BLaER1 treated with 17β-estradiol and CSF1 and Interleukin-3, amounts not matched to agents 10 nM and 100 nM (cell line): ENCODE data around the gene CRYZL1.
A peak's percentile ranks its signal among the peaks of the same experiment; 100 is the strongest.

Source experiments
- H3K27ac ChIP-seq, 11 experiments: shearing (Covaris generic); formaldehyde crosslinking; 2 replicates each; pipeline ENCODE4 v1.8.1; 2022
- H3K27me3 ChIP-seq, 11 experiments: shearing (Covaris generic); formaldehyde crosslinking; 2 replicates each; pipeline ENCODE4 v1.8.1; 2022
- H3K36me3 ChIP-seq, 11 experiments: shearing (Covaris generic); formaldehyde crosslinking; 2 replicates each; pipeline ENCODE4 v1.8.1; 2022
- H3K4me1 ChIP-seq, 10 experiments: shearing (Covaris generic); formaldehyde crosslinking; 2 replicates each; pipeline ENCODE4 v1.8.1; 2022
- H3K4me2 ChIP-seq, 11 experiments: shearing (Covaris generic); formaldehyde crosslinking; 2 replicates each; pipeline ENCODE4 v1.8.1; 2022
- H3K4me3 ChIP-seq, 10 experiments: shearing (Covaris generic); formaldehyde crosslinking; 2 replicates each; pipeline ENCODE4 v1.8.1; 2022
- H3K9ac ChIP-seq, 11 experiments: shearing (Covaris generic); formaldehyde crosslinking; 2 replicates each; pipeline ENCODE4 v1.8.1; 2022
- H3K9me3 ChIP-seq, 11 experiments: shearing (Covaris generic); formaldehyde crosslinking; replicated peaks in 1 of 11; 2 replicates each; pipeline ENCODE4 v1.8.1; 2022
- H4K20me1 ChIP-seq, 11 experiments: shearing (Covaris generic); formaldehyde crosslinking; 2 replicates each; pipeline ENCODE4 v1.8.1; 2022
- Cebpa-rat ChIP-seq, 11 experiments: shearing (Covaris generic); IDR thresholded peaks; 2 replicates each; pipeline ENCODE4 v1.8.1; 2022

Gene CRYZL1

DNA sequence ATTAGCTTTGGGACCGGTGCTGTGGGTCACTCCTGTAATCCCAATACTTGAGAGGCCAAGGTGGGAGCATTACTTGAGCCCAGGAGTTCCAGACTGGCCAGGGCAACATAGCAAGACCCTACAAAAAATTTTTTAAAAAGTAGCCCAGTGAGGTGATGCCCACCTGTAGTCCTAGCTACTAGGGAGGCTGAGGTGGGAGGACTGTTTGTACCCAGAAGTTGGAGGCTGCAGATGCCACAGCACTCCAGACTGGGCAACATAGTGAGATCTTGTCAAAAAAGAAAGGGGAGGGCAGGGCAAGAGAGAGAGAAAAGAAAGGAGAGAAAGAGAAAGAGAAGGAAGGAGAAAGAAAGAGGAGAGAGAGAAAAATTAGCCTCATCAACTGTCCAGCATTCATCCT, 7.0 kb upstream of the CRYZL1 start:
- H3K9ac ChIP-seq = no peak overlapping the region
- 0 out of 22 replicates have a peak, but pooled peaks cover 0 to under 1% (median 0%) of the 10 kb centered on the region in 11 experiments for H3K9me3 ChIP-seq
- TF ChIP-seq Cebpa-rat (IDR thresholded peaks at IDR 0.05) = no peak
- H3K4me2 ChIP-seq = peak overlapping the region in 3 of 11 experiments; percentile 34 to 76 (median 70); a peak in 6 of 22 replicates
- H3K27ac ChIP-seq = no peak overlapping the region
- peaks cover 0 to 27% (median 0%) of the 10 kb centered on the region in 11 experiments; a peak in 4 of 22 replicates for H3K36me3 ChIP-seq
- H4K20me1 ChIP-seq = peaks cover 25 to 100% (median 39%) of the 10 kb centered on the region in 11 experiments; a peak in 21 of 22 replicates
- no peak overlapping the region for H3K4me3 ChIP-seq
- peaks cover 5 to 27% (median 22%) of the 10 kb centered on the region in 11 experiments; a peak in 20 of 22 replicates for H3K27me3 ChIP-seq
- peaks cover 4 to 82% (median 8%) of the 10 kb centered on the region in 10 experiments; a peak in 16 of 20 replicates for H3K4me1 ChIP-seq

DNA sequence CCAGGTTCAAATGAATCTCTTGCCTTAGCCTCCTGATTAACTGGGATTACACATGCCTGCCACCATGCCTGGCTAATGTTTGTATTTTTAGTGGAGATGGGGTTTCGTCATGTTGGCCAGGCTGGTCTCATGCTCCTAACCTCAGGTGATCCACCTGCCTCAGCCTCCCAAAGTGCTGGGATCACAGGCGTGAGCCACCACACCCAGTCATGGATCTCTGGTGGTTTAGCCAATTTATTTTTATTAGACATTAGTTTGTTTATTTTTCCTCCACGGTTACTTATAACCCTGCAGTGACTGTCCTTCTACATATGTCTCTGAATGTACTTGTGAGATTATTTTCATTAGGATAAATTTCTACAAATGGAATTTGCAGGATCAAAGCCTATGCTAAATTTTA, 6.0 kb upstream of the CRYZL1 start:
- H3K4me1 ChIP-seq = peaks cover 6 to 80% (median 10%) of the 10 kb centered on the region in 10 experiments; a peak in 16 of 20 replicates
- TF ChIP-seq Cebpa-rat (IDR thresholded peaks at IDR 0.05) = no peak
- no peak overlapping the region for H3K27ac ChIP-seq
- H3K9ac ChIP-seq = no peak overlapping the region
- no peaks in the 10 kb centered on the region for H3K9me3 ChIP-seq
- peak overlapping the region in 1 of 11 experiments; percentile 27; a peak in 3 of 22 replicates for H3K4me2 ChIP-seq
- no peak overlapping the region for H3K4me3 ChIP-seq
- peaks cover 5 to 36% (median 32%) of the 10 kb centered on the region in 11 experiments; a peak in 20 of 22 replicates for H3K27me3 ChIP-seq
- H3K36me3 ChIP-seq = peaks cover 0 to 20% (median 0%) of the 10 kb centered on the region in 11 experiments; a peak in 3 of 22 replicates
- peaks cover 26 to 96% (median 47%) of the 10 kb centered on the region in 11 experiments; a peak in 21 of 22 replicates for H4K20me1 ChIP-seq

DNA sequence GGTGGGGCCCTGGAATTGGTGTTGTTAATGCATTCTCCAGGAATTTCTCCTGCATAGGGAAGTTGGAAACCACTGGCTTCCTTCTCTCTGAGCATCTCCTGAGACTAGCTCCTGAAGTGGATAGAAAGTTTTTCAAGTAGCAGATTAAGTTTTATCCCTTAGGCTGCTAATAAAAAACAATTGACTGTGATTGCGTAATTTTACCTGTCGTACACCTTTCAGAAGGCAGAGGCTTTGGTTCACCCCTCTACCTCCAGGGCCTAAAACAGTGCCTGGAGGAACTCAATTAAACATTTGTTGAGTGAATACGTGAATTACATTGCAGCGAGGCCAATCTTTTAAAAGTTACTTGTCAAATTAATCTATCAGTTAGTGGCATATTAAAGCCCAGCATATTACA, 4.2 kb upstream of the CRYZL1 start:
- H3K27me3 ChIP-seq = peaks cover 5 to 38% (median 33%) of the 10 kb centered on the region in 11 experiments; a peak in 20 of 22 replicates
- no peak overlapping the region for H3K9ac ChIP-seq
- H3K9me3 ChIP-seq = no peaks in the 10 kb centered on the region
- H3K36me3 ChIP-seq = peaks cover 0 to 12% (median 0%) of the 10 kb centered on the region in 11 experiments; a peak in 2 of 22 replicates
- peaks cover 6 to 67% (median 13%) of the 10 kb centered on the region in 10 experiments; a peak in 18 of 20 replicates for H3K4me1 ChIP-seq
- H4K20me1 ChIP-seq = peaks cover 26 to 83% (median 40%) of the 10 kb centered on the region in 11 experiments; a peak in 21 of 22 replicates
- peak in 8 of 11 experiments; percentile 40 to 95 (median 79); a peak in 14 of 22 replicates for TF ChIP-seq Cebpa-rat (IDR thresholded peaks at IDR 0.05)
- no peak overlapping the region for H3K27ac ChIP-seq
- peak overlapping the region in 2 of 10 experiments; percentile 97; a peak in 3 of 20 replicates for H3K4me3 ChIP-seq
- H3K4me2 ChIP-seq = peak overlapping the region in 3 of 11 experiments; percentile 86 to 96 (median 90); a peak in 6 of 22 replicates

DNA sequence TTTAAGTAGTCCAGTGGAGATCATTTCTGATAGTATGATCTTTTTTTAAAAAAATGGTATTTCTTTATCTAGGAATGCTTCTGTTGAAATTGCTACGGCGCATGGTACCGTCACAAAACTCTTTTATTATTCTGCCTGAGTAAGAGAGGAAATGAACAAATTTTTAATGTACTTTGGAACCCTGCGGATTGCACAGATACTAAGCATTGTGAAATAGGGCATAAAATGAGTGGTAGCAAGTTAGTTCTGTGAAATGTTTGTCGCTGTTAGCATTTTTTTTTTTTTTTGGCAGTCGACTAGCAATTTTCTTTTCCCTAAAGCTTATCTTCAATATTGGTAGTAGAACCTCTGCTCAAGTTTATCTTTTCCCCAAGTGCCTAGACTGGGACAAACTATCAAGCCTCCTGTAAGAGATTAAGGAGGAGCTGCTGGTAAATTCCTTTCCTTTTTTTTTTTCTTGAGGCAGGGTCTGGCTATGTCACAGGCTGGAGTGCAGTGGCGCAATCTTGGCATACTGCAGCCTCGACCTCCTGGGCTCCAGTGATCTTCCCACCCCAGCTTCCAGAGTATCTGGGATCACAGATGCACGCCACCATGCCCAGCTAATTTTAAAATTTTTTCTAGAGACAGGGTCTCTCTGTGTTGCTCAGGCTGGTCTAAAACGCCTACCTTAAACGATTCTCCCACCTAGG, 3.0 kb upstream of the CRYZL1 start:
- peaks cover 0 to 12% (median 0%) of the 10 kb centered on the region in 11 experiments; a peak in 2 of 22 replicates for H3K36me3 ChIP-seq
- H3K4me3 ChIP-seq = peak overlapping the region in 3 of 10 experiments; percentile 87 to 97 (median 97); a peak in 6 of 20 replicates
- H4K20me1 ChIP-seq = peaks cover 26 to 71% (median 39%) of the 10 kb centered on the region in 11 experiments; a peak in 21 of 22 replicates
- H3K4me1 ChIP-seq = peaks cover 12 to 65% (median 21%) of the 10 kb centered on the region in 10 experiments
- peak overlapping the region in 3 of 11 experiments; percentile 86 to 90 (median 87); a peak in 5 of 22 replicates for H3K9ac ChIP-seq
- H3K4me2 ChIP-seq = peak overlapping the region in 7 of 11 experiments; percentile 9 to 98 (median 93); a peak in 10 of 22 replicates
- peaks cover 5 to 38% (median 33%) of the 10 kb centered on the region in 11 experiments; a peak in 20 of 22 replicates for H3K27me3 ChIP-seq
- H3K27ac ChIP-seq = no peak overlapping the region
- no peaks in the 10 kb centered on the region for H3K9me3 ChIP-seq
- TF ChIP-seq Cebpa-rat (IDR thresholded peaks at IDR 0.05) = no peak

DNA sequence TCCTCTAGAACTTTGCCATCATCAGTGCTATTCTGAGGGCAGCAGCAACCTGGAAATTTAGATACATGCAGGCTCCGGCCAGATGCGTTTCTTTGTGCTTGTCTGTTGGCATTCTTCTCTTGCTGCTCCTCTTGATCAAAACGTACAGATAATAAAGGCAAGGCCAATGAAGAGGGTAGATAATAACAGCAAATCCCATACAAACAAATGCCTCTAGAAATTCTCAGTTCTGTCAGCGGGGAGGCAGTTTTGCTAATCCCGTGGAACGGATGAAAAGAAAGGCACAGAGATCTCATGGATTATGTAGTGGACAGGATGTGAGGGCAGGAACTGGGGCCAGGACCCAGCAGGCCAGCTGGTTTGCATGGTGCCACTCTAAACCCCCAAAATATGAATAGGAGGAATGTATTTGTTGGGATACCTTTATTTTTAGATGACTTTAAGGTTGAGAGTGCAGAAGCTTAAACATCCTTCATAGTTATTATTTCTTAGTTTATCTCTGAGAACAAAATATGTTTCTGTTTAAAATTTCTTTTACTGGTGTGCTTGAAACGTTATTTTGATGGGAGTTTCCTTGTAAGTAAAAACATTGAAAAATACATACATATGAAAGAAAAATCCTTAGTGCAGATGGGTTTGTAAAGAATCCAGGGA, 2.2 kb upstream of the CRYZL1 start:
- TF ChIP-seq Cebpa-rat (IDR thresholded peaks at IDR 0.05) = no peak
- peaks cover 26 to 65% (median 39%) of the 10 kb centered on the region in 11 experiments; a peak in 21 of 22 replicates for H4K20me1 ChIP-seq
- peaks cover 0 to 12% (median 0%) of the 10 kb centered on the region in 11 experiments; a peak in 6 of 22 replicates for H3K36me3 ChIP-seq
- peak overlapping the region; percentile 83 to 98 (median 90) for H3K4me2 ChIP-seq
- H3K27ac ChIP-seq = peak overlapping the region in 1 of 11 experiments; percentile 88; a peak in 3 of 22 replicates
- peak overlapping the region; percentile 87 to 97 (median 95) for H3K4me3 ChIP-seq
- H3K9me3 ChIP-seq = no peaks in the 10 kb centered on the region
- H3K4me1 ChIP-seq = peaks cover 12 to 64% (median 21%) of the 10 kb centered on the region in 10 experiments
- H3K9ac ChIP-seq = peak overlapping the region; percentile 81 to 90 (median 86); a peak in 21 of 22 replicates
- peaks cover 5 to 38% (median 33%) of the 10 kb centered on the region in 11 experiments; a peak in 20 of 22 replicates for H3K27me3 ChIP-seq

DNA sequence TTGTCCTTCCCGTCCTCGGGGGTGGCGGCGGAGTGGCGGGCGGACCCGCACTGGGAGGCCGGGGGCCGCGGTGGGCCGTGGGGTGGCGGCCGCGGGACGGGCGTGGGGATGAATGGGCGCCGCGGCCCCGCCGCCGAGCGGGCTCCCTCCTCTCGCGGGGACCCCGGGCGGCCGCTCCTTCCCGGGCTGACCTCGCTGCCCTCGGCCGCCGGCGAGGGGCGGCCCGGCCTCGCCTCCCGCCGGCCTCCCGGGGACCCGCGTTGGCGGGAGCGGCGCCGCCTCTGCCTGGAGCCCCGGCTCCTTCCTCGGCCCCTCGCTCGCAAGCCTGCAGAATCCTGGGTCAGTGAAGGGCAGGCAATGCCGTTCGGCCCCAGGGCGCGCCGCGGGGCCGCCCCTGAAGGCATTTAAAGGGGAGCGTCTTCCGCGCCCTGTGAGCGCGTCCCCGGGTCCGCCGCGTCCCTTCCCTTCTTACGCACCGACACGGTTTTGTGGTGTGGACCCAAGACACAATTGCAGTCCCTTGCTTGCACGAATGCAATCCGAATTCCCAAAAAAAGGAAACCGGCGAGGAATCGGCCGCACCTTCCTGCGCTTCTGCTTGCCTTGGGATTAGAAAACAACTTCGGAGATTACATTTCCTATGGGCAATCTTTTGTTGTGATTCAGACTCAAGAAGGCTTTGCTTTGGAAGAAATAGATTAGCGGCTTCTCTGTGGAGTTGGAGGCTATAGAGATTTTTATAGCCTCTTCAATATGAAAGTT, 1.5 kb upstream of the CRYZL1 start:
- Histone ChIP-seq H3K27ac (peak overlapping the region; percentile 52 to 88 (median 65)), H4K20me1 (peaks cover 26 to 64% (median 38%) of the 10 kb centered on the region in 11 experiments; a peak in 21 of 22 replicates), H3K36me3 (peaks cover 0 to 15% (median 6%) of the 10 kb centered on the region in 11 experiments; a peak in 13 of 22 replicates), H3K9ac (peak overlapping the region; percentile 81 to 90 (median 86)), H3K4me3 (peak overlapping the region; percentile 87 to 97 (median 95)), H3K27me3 (peaks cover 5 to 38% (median 33%) of the 10 kb centered on the region in 11 experiments; a peak in 20 of 22 replicates), H3K4me2 (peak overlapping the region; percentile 83 to 98 (median 90)), H3K4me1 (peaks cover 12 to 64% (median 21%) of the 10 kb centered on the region in 10 experiments), H3K9me3 (no peaks in the 10 kb centered on the region)
- TF ChIP-seq Cebpa-rat (IDR thresholded peaks at IDR 0.05) = no peak

DNA sequence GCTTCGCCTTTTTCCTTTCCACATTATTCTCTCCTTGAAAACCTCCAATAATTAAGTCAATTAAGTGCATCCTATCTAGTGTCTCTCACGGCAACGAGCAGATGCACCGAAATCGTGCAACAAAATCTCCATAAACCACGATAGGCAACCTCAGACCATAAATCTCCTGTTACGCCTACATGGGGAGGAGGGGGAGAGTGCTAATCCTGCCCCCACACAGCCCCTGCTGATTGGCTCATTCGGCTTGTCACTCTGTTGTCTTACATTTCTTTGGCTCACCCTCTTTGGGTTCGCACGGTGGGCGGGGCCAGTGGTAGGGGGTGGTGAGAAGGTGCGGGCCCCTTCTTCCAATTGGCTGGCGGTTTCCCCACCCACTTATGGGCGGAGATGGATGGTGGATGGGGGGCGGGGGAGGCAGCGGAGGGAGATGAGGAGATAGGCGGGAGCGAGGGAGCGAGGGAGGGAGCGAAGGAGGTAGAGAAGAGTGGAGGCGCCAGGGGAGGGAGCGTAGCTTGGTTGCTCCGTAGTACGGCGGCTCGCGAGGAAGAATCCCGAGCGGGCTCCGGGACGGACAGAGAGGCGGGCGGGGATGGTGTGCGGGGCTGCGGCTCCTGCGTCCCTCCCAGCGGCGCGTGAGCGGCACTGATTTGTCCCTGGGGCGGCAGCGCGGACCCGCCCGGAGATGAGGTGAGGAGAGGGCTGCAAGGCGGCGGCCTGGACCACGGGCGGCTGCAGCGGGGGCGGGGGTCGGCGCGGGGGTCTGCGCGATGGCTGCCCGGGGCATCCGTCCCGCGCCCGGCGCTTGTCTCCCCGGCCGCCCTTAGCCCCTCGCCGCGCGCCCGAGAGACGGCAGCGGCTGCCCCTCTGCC, 720 bp upstream of the CRYZL1 start, which contains the start of gene ITSN1:
Gene ITSN1 (plus strand): TSS at position 475 of the 869 bp plus-strand sequence. CDS start 76,328 bp downstream, outside the sequence.
- Histone ChIP-seq H3K4me3 (peak within 1 kb of the TSS; percentile 87 to 97 (median 95)), H3K27me3 (peaks cover 5 to 38% (median 33%) of the 10 kb centered on the region in 11 experiments; a peak in 20 of 22 replicates), H3K27ac (peak within 1 kb of the TSS; percentile 66 to 88 (median 84)), H3K9ac (peak within 1 kb of the TSS; percentile 81 to 90 (median 86)), H3K36me3 (peaks cover 0 to 21% (median 10%) of the 10 kb centered on the region in 11 experiments; a peak in 17 of 22 replicates), H3K4me2 (peak within 1 kb of the TSS; percentile 86 to 99 (median 93)), H3K4me1 (peaks cover 12 to 57% (median 21%) of the 10 kb centered on the region in 10 experiments), H3K9me3 (peaks cover 0 to 2% (median 0%) of the 10 kb centered on the region in 11 experiments; a peak in 1 of 22 replicates), H4K20me1 (peaks cover 26 to 61% (median 38%) of the 10 kb centered on the region in 11 experiments; a peak in 21 of 22 replicates)
- no peak for TF ChIP-seq Cebpa-rat (IDR thresholded peaks at IDR 0.05)
